Cerebellar nuclear complex (tissue), 1 donor: ENCODE measurements around the gene PCDHB7.
"Not testable (repeated sequence)": the region's sequence is repeated elsewhere in the genome, so short reads cannot be mapped to it uniquely, and the experiment has no call there.

Experiments used
- DNase-seq, 2 experiments: peaks; one replicate each; lab custom pipeline; 2025; lab: John Stamatoyannopoulos, UW

Gene PCDHB7

DNA sequence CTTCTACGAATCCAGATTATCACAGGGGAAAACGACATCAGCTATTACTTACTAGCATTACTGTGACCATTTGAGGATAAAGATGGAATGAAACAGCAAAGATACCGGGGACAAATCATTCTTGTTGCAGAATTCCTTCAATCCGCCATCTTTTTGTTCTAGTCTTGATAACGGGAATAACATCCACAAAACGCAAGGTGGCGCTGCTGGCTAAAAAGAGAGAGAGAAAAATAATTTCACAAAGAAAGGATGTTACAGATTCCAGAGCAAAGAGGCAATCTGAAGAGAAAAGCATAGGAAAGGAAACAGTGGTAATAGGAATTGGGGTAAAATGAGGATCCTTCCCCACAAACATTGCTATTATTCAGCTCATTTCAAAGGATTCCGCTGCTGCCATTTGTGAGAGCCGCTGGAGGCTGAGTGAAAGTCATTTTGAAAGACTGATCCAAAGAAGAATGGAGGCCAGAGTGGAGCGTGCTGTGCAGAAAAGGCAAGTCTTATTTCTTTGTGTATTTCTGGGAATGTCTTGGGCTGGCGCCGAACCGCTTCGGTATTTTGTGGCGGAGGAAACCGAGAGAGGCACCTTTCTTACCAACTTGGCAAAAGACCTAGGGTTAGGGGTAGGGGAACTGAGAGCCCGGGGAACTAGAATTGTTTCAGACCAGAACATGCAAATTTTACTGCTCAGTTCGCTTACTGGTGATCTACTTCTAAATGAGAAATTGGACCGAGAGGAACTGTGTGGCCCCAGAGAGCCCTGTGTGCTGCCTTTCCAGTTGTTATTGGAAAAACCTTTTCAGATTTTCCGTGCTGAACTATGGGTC, at the start of gene PCDHB7:
Gene PCDHB7, plus strand, starts transcription at position 264 of the 824 bp plus-strand sequence. Its CDS starts 192 bp downstream, at position 456.
- DNase-seq, result no peak

DNA sequence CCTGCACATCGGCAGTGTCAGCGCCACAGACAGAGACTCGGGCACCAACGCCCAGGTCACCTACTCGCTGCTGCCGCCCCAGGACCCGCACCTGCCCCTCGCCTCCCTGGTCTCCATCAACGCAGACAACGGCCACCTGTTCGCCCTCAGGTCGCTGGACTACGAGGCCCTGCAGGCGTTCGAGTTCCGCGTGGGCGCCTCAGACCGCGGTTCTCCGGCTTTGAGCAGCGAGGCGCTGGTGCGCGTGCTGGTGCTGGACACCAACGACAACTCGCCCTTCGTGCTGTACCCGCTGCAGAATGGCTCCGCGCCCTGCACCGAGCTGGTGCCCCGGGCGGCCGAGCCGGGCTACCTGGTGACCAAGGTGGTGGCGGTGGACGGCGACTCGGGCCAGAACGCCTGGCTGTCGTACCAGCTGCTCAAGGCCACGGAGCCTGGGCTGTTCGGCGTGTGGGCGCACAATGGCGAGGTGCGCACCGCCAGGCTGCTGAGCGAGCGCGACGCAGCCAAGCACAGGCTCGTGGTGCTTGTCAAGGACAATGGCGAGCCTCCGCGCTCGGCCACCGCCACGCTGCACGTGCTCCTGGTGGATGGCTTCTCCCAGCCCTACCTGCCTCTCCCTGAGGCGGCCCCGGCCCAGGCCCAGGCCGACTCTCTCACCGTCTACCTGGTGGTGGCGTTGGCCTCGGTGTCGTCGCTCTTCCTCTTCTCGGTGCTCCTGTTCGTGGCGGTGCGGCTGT, 48.9 kb upstream of the PCDHB7 start:
- not testable (repeated sequence) for DNase-seq

DNA sequence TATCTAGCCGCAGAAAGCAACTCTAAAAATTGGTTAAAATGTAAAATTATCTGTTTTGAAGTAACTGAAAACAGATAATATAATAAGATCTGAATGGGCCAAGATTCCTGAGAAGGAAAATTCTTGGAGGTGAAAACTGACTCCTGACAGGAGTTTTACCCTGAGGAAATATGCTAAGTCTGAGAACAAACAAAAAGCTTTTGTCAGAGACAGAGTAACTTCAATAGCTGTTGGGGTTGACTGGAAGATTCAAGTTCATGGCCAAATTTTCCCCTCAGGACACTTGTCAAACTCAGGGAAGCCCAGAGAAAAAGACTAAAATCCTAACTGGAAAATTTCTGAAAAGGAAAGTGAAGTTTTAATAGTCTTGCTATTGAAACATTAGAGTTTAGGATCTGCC, 45.1 kb upstream of the PCDHB7 start:
- no peak for DNase-seq

DNA sequence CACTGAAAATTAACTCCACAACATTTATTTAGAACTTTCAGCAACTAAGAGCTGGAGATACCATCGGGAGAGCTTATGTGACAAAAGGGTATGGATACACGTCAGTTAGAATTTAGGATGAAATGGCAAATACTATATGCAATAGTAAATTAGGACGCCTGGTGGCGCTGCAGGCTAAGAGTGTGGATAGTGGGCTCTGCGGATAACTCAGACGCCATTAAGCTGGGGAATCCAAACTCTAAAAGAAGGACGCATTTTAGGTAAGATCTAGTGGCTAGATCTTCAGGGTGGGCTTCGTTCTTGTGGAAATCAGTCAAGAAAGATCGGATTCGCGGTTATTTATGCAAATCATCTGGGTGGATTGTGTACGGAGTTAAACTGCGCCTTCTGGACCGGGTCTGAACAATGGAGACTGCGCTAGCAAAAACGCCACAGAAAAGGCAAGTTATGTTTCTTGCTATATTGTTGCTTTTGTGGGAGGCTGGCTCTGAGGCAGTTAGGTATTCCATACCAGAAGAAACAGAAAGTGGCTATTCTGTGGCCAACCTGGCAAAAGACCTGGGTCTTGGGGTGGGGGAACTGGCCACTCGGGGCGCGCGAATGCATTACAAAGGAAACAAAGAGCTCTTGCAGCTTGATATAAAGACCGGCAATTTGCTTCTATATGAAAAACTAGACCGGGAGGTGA, 37.3 kb upstream of the PCDHB7 start, which contains the start of gene PCDHB5:
Gene PCDHB5, plus strand, starts transcription at position 177 of the 688 bp plus-strand sequence. Its CDS starts 229 bp downstream, at position 406.
- DNase-seq, result no peak

DNA sequence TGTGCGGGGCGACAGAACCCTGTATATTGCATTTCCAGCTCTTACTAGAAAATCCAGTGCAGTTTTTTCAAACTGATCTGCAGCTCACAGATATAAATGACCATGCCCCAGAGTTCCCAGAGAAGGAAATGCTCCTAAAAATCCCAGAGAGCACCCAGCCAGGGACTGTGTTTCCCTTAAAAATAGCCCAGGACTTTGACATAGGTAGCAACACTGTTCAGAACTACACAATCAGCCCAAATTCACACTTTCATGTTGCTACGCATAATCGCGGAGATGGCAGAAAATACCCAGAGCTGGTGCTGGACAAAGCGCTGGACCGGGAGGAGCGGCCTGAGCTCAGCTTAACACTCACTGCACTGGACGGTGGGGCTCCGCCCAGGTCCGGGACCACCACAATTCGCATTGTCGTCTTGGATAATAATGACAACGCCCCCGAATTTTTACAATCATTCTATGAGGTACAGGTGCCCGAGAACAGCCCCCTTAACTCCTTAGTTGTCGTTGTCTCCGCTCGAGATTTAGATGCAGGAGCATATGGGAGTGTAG, 36.7 kb upstream of the PCDHB7 start:
- no peak for DNase-seq

DNA sequence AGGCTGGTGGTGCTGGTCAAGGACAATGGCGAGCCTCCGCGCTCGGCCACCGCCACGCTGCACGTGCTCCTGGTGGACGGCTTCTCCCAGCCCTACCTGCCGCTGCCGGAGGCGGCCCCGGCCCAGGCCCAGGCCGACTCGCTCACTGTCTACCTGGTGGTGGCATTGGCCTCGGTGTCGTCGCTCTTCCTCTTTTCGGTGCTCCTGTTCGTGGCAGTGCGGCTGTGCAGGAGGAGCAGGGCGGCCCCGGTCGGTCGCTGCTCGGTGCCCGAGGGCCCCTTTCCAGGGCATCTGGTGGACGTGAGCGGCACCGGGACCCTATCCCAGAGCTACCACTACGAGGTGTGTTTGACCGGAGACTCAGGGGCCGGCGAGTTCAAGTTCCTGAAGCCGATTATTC, 35.1 kb upstream of the PCDHB7 start:
- DNase-seq, result not testable (repeated sequence)

DNA sequence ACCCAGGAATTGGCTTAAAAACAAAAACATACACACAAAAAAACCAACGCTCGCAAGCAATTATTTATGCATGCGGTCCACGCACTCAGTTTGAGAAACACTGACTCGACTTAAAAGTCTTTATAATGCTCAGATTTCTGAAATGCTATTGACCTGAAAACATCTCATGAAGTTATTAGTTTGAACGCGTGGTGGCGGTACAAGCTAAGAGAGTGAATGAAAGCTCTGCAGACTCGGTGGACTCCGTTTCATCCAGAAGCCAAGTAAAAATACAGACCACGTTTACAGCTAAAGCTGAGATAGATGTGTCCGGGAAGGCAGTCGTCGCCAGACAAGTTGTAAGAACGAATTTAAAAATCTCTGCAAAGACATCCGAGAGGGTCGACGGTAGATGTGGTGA, 22.6 kb upstream of the PCDHB7 start, which contains the start of gene PCDHB6:
Gene PCDHB6, plus strand, starts transcription at position 246 of the 400 bp plus-strand sequence. CDS start 201 bp downstream, outside the sequence.
- no peak for DNase-seq

DNA sequence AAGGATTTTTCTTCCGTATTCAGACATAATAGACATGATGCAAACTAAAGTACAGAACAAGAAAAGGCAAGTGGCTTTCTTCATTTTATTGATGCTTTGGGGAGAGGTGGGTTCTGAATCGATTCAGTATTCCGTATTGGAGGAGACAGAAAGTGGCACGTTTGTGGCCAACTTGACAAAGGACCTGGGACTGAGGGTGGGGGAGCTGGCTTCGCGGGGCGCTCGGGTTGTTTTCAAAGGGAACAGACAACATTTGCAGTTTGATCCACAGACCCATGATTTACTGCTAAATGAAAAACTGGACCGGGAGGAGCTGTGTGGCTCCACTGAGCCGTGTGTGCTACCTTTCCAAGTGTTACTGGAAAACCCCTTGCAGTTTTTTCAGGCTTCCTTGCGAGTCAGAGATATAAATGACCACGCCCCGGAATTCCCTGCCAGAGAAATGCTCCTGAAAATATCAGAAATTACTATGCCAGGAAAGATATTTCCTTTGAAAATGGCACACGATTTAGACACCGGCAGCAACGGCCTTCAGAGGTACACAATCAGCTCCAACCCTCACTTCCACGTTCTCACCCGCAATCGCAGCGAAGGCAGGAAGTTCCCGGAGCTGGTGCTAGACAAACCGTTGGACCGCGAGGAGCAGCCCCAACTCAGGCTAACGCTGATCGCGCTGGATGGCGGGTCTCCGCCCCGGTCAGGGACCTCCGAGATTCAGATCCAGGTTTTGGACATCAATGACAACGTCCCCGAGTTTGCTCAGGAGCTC, 22.0 kb upstream of the PCDHB7 start:
- DNase-seq, result no peak

DNA sequence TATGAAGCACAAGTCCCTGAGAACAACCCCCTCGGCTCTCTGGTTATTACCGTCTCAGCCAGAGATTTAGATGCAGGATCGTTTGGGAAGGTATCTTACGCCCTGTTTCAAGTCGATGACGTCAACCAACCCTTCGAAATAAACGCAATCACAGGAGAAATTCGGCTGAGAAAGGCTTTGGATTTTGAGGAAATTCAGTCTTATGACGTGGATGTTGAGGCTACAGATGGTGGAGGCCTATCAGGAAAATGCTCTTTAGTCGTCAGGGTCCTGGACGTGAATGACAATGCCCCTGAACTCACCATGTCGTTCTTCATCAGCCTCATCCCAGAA, 21.5 kb upstream of the PCDHB7 start:
- DNase-seq, result no peak

DNA sequence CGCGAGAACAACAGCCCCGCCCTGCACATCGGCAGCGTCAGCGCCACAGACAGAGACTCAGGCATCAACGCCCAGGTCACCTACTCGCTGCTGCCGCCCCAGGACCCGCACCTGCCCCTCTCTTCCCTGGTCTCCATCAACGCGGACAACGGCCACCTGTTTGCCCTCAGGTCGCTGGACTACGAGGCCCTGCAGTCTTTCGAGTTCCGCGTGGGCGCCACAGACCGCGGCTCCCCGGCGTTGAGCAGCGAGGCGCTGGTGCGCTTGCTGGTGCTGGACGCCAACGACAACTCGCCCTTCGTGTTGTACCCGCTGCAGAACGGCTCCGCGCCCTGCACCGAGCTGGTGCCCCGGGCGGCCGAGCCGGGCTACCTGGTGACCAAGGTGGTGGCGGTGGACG, 20.8 kb upstream of the PCDHB7 start:
- DNase-seq, result not testable (repeated sequence)

DNA sequence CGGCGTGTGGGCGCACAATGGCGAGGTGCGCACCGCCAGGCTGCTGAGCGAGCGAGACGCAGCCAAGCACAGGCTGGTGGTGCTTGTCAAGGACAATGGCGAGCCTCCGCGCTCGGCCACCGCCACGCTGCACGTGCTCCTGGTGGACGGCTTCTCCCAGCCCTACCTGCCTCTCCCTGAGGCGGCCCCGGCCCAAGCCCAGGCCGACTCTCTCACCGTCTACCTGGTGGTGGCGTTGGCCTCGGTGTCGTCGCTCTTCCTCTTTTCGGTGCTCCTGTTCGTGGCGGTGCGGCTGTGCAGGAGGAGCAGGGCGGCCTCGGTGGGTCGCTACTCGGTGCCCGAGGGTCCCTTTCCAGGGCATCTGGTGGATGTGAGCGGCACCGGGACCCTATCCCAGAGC, 20.3 kb upstream of the PCDHB7 start:
- DNase-seq, result not testable (repeated sequence)

DNA sequence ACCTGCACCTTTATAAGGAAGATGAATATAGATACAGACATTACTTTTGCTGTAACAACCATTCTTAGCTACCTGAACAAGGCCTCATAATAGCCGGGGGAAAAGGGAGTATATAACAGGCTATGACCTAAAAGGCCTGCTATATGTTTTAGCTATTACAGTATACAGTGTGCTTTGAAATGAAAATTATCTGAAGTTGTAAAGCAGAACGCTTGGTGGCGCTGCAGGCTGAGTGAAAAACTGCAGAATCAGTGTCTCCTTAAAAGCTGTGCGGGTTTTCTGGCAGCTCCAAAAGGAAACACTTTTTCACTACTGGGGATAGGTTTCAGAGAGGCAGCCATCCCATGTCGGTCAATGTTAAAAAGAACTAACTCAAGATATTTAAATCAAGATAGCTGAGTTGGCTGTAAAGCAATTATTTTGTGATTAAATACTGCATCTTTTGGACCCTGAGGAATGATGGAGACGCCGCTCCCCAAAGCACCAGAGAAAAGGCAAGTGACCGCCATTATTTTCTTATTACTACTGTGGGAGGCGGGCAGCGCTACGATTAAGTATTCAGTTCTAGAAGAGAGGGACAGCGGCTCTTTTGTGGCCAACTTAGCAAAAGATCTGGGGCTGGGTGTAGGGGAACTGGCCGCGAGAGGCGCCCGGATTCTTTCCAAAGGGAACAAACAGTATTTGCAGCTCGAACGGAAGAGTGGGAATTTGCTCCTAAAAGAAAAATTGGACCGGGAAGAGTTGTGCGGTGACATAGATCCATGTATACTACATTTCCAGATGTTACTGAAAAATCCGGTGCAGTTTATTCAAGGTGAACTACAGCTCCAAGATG, 16.7 kb upstream of the PCDHB7 start:
- no peak for DNase-seq

DNA sequence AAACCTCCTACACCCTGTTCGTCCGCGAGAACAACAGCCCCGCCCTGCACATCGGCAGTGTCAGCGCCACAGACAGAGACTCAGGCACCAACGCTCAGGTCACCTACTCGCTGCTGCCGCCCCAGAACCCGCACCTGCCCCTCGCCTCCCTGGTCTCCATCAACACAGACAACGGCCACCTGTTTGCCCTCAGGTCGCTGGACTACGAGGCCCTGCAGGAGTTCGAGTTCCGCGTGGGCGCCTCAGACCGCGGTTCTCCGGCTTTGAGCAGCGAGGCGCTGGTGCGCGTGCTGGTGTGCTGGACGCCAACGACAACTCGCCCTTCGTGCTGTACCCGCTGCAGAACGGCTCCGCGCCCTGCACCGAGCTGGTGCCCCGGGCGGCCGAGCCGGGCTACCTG, 15.1 kb upstream of the PCDHB7 start:
- DNase-seq, result not testable (repeated sequence)

DNA sequence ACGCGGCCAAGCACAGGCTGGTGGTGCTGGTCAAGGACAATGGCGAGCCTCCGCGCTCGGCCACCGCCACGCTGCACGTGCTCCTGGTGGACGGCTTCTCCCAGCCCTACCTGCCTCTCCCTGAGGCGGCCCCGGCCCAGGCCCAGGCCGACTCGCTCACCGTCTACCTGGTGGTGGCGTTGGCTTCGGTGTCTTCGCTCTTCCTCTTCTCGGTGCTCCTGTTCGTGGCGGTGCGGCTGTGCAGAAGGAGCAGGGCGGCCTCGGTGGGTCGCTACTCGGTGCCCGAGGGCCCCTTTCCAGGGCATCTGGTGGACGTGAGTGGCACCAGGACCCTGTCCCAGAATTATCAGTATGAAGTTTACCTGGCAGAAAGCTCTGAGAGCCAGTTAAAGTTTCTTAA, 14.5 kb upstream of the PCDHB7 start:
- DNase-seq, result not testable (repeated sequence)

DNA sequence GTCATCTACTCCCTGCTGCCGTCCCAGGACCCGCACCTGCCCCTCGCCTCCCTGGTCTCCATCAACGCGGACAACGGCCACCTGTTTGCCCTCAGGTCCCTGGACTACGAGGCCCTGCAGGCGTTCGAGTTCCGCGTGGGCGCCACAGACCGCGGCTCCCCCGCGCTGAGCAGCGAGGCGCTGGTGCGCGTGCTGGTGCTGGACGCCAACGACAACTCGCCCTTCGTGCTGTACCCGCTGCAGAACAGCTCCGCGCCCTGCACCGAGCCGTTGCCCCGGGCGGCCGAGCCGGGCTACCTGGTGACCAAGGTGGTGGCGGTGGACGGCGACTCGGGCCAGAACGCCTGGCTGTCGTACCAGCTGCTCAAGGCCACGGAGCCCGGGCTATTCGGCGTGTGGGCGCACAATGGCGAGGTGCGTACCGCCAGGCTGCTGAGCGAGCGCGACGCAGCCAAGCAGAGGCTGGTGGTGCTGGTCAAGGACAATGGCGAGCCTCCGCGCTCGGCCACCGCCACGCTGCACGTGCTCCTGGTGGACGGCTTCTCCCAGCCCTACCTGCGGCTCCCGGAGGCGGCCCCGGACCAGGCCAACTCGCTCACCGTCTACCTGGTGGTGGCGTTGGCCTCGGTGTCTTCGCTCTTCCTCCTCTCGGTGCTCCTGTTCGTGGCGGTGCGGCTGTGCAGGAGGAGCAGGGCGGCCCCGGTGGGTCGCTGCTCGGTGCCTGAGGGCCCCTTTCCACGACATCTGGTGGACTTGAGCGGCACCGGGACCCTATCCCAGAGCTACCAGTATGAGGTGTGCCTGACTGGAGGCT, 2.1 kb downstream of the PCDHB7 start:
- not testable (repeated sequence) for DNase-seq

DNA sequence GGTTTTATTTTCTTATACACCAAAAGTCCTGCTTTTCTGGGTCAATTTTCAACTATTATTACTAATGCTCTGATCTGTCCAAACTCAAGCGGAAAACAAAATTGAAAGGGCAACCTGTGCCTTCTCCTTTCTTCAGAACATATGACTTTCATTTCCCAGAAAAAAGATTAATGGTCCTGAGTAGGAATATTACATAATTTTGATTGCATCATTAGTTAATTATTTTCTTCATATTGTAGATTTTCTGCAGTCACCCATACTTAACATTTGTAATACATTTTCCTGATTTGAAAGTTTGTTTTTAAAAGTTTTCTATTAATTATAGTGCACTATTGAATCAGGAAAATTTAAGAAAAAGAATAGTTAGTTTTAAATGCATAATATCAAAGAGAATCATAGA, 3.5 kb downstream of the PCDHB7 start:
- DNase-seq, result no peak

DNA sequence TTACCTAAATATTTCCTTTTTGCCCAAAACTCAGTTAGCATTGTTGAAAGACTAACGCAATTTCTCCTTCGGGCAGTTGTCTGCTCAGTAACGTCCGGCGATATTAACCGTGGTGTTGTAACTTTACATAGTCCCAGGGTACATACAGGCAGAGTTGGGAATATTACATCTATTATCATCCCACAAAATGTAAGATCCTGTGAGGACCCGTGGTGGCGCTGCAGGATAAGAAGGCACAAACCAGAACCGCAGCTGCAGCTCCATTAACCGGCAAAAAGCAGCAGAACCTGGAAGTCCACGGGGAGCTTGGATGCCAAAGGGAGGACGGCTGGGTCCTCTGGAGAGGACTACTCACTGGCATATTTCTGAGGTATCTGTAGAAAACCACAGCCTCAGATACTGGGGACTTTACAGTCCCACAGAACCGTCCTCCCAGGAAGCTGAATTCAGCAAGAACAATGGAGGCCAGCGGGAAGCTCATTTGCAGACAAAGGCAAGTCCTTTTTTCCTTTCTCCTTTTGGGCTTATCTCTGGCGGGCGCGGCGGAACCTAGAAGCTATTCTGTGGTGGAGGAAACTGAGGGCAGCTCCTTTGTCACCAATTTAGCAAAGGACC, 5.2 kb downstream of the PCDHB7 start, which contains the start of gene PCDHB8:
Gene PCDHB8, plus strand, starts transcription at position 214 of the 615 bp plus-strand sequence. Its CDS starts 245 bp downstream, at position 459.
- DNase-seq, result not testable (repeated sequence)

DNA sequence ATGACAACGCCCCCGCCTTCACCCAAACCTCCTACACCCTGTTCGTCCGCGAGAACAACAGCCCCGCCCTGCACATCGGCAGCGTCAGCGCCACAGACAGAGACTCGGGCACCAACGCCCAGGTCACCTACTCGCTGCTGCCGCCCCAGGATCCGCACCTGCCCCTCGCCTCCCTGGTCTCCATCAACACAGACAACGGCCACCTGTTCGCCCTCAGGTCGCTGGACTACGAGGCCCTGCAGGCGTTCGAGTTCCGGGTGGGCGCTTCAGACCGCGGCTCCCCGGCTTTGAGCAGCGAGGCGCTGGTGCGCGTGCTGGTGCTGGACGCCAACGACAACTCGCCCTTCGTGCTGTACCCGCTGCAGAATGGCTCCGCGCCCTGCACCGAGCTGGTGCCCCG, 6.9 kb downstream of the PCDHB7 start:
- DNase-seq, result not testable (repeated sequence)

DNA sequence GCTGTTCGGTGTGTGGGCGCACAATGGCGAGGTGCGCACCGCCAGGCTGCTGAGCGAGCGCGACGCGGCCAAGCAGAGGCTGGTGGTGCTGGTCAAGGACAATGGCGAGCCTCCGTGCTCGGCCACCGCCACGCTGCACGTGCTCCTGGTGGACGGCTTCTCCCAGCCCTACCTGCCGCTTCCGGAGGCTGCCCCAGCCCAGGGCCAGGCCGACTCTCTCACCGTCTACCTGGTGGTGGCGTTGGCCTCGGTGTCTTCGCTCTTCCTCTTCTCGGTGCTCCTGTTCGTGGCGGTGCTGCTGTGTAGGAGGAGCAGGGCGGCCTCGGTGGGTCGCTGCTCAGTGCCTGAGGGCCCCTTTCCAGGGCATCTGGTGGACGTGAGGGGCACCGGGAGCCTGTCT, 7.4 kb downstream of the PCDHB7 start:
- not testable (repeated sequence) for DNase-seq
